GM18505 (cell line): ENCODE measurements around the gene CNTN1.

Experiments used
- ATAC-seq: cut with Tn5 transposase; IDR thresholded peaks from one replicate; pipeline ENCODE4 v1.9.1; 2021; ENCODE audit not compliant: unreplicated experiment
- POLR2A ChIP-seq: IDR thresholded peaks from 4 replicates; pipeline ENCODE4 v1.6.1; 2011; ENCODE audit warnings: borderline replicate concordance; ENCODE audit not compliant: insufficient read depth, insufficient read length; ENCODE audit errors: extremely low read depth

The CNTN1 gene

DNA sequence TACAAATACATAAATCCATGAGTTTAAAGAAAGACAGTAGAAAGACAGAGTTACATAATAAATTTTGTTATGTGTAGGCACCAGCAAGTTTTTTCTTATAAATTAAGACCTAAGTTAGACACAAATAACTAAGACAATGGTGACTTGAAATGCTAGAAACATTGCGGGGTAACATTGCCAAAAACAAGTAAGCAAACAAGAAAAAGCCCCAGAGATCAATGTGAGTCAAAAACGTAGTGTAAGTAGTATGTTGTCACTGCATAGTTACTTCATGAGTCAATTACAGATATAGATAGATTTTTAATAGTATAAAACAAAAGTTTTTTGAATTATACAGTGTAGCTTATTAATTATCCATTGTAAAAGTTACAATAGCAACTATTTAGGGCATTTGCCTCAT, 83.4 kb downstream of the CNTN1 start:
- ATAC-seq: no peak
- TF ChIP-seq POLR2A: no peak

DNA sequence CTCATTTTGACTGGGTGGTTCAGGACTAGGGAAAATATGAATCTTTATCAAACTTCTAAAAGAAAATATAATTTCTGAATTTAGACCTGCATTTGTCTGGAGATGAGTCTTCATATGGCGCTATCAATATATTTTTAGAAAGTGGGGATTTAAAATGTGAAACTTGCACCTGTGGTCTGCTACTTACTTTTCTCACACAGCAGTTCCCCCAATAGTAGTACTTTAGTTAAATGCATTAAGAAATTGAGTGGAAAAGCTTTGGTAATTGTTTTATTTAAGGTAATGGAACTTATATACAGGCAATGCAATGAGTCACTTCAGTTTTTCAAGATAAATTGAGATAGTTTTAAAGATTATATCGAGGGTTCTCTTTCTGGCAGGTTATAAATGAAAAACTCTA, 91.9 kb downstream of the CNTN1 start:
- ATAC-seq: no peak
- no peak for TF ChIP-seq POLR2A

DNA sequence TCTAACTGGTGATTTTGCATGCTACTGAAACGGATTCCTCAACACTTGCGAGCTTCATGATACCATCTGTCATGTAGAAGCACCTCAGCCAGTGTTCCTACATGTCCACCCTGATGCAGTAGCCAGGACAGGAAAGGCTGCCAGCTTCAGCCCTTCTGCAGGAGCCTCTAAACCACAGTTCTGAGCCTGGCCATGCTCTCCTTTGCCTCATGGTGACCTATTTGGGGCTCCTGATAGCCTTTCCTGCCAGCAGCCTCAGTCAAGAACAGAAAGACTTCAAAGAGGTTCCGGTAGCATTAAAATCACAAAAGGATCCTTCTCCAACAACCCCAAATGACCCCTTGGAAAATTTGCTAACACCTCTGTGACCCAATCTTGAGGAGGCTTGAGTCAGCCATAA, 96.0 kb downstream of the CNTN1 start:
- TF ChIP-seq POLR2A: no peak
- ATAC-seq: no peak

DNA sequence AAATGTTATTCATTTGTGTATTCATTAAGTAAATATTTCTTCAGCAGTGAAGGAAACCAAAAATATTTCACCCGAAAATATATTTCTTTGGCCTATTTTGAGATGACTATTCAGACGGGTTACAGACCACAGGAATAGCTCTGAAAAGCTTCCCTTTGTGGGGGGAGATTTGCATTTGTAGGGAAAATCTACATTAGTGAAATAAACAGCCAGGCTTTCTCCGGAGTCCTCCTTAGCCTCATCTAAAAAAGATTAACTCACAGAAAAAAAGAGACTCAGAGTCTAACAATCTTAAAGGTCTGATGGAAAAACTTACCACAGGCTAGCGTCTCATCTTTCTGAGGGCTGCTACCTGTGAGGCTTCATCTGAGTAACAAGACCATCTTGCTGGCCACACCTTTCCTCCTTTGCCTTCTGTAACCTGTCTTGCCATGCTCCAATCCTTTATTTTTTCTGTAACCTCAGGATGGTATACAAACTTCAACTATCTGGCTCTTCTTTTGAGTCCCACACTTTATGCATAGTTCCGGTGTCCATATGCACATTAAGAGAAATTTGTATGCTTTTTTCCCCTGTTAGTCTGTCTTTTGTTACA, 100.7 kb downstream of the CNTN1 start:
- TF ChIP-seq POLR2A: no peak
- no peak for ATAC-seq

DNA sequence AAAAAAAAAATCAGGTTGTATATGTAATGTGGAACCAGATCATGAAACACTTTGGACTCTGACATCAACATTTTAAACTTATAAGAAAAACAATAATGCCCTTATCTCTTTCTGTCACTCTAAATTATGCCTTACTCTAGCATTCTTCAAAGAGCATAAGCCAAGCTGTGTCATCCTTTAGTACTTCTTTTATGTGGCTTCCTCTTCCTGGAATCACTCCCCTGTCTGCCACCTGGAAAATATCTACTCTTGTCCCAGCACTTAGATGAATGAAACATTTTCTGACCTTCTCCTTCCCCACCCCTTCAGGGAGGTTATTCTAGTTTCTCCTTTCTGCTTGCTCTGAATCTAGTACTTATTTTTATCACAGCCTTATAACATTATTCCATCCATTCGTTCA, 101.2 kb downstream of the CNTN1 start:
- no peak for TF ChIP-seq POLR2A
- ATAC-seq: no peak

DNA sequence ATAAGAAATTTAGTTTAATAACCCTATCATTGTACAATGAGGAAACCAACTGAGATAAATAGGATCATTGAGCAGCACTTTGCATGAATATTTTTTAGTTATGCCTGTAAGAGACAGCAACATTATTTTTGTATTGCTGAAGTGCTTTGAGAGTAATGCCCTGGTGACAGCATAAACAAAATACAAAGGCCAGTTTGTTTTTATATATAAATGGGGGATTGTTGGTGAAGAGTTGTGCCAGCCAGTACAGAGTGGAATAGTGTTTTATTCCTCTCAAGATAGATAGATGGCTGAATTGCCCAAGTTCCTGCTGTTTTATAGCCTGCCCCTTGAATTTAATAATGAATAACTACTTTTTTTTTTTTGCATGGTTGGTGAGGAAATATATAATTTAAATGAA, 101.8 kb downstream of the CNTN1 start:
- TF ChIP-seq POLR2A: no peak
- no peak for ATAC-seq

DNA sequence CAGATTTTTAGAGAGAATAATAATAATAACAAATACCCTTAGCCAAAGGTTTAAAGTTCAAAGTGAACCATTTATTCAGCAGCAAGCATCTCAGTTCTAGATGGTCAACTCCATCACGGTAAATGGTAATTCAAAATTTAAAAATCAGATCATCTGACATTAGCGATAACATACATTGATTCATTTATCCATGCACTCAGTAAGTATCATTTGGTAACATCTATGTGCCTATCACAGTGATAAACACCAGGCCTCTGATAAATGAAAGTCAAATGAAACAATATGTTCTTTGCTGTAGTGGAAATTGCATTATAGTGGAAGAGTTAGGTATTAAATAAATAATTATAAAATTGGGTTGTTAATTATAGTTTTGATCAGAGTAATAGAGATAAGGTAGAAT, 108.8 kb downstream of the CNTN1 start:
- ATAC-seq: no peak
- no peak for TF ChIP-seq POLR2A

DNA sequence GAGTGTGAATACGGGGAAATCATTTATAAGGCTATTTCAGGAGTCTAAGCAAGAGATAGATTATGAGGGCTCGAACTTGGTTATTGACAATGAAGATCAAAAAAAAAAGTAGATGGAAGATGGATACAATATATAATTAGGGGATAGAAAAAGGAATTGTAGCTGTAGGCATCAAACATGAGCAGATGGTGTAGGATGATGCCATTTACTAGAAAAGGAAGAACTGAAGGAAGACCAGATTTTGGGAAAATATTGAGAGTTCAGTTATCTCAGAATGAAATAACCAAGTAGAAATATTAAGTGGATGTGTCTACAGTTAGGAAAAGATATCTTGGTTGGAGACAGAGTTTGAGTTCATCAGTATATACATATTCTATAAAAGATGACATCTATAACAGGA, 109.6 kb downstream of the CNTN1 start:
- TF ChIP-seq POLR2A: no peak

DNA sequence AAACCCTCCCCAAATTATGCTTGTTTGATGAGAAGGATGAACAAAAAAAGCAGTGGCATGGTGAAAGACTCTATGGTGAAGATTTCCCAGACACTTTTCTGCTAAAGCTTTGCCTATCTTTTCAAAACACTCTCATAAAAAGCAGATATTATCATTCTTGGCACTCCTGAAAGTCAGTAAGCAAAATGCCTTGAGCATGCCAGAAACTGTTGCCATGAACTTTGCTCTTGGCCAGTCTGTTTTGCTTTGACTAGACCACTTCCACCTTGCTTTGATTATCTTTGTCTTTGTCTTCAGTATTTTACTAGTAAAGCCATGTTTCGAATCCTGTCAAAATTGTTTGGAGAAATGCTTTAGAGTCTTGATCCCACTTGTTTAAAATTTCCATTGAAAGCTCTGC, 110.4 kb downstream of the CNTN1 start:
- no peak for TF ChIP-seq POLR2A
- no peak for ATAC-seq

More for the DNA sequence above, 109.6 kb downstream of the CNTN1 start:
- ATAC-seq: no peak

DNA sequence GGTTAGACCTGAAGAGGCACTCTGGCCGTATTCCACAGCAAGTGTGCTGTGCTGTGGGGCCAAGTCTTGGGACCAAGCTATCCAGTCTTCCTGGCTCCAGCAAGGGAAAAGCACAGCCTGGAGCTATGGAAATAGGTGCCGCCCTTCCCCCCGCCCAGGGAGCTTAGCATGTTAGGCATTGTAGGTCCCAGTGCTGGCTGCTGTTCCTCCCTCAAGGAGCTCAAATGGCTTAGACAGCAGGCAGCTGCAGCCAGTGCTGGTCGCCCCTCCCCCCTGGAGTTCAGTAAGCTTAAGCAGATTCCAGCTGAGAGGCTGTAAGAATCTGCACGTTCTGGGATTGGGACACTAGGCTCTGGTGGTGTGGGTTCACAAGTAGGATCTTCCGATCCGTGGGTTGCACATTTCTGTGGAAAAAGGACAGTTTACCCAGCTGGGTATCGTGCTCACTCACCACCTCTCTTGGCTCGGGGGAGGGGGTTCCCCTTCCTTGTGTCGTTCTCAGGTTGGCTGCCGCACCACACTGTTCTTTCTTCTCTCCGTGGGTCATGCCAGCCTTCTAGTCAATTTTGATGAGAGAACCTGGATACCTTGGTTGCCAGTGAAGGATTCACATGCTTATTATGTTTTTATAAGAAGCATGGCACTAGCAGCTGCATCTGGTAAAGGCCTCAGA, 127.3 kb downstream of the CNTN1 start:
- TF ChIP-seq POLR2A: no peak
- ATAC-seq: no peak

DNA sequence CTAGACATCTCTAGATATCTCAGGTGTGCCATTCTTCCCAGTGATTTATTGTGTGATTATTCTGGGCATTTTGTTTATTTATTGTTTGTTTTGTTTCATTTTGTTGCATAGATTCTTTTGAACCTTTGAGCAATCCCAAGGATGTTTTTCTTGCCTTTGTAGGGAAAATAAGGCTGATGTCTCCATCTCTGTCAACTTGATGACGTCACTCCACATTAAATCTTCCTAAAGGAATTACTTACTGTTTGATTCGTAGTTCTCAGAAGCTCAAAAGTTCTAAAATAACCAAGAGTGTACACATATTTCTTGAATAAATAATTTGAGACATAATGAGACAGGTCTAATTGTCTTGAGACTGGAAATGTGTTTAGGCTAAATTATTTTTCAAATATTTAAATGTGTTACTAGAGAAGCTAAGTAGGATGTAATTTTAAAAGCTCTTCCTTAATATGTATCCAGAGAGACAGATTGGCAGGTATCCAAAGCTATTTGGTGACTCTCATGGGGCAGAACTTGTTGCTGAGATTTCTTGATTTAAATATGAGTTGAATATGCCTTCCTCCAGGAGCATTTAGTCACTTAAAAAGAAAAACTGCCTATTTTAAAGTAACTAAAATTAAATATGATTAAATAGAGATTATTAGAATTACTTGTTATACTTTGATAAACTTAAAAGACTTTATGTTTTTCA, 128.7 kb downstream of the CNTN1 start:
- TF ChIP-seq POLR2A: no peak

DNA sequence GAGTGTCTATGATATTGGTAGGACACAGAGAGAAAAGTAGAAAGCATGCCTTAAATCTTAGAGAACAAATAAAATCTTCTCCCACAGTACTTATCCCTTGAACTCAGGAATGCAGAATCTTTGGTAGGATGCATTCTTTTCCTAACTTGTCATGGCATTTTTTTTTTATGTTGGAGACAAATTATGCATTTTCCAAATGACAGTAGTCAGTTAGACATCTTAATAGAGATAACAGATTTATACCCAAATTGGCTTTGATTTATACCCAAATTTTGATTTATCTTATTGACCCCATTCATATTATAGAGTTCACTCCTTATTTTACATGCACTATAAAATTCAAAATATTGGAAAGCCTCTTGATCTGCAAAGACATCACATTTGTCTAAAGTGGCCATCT, 132.9 kb downstream of the CNTN1 start:
- TF ChIP-seq POLR2A: no peak
- no peak for ATAC-seq

More for the DNA sequence above, 128.7 kb downstream of the CNTN1 start:
- no peak for ATAC-seq

DNA sequence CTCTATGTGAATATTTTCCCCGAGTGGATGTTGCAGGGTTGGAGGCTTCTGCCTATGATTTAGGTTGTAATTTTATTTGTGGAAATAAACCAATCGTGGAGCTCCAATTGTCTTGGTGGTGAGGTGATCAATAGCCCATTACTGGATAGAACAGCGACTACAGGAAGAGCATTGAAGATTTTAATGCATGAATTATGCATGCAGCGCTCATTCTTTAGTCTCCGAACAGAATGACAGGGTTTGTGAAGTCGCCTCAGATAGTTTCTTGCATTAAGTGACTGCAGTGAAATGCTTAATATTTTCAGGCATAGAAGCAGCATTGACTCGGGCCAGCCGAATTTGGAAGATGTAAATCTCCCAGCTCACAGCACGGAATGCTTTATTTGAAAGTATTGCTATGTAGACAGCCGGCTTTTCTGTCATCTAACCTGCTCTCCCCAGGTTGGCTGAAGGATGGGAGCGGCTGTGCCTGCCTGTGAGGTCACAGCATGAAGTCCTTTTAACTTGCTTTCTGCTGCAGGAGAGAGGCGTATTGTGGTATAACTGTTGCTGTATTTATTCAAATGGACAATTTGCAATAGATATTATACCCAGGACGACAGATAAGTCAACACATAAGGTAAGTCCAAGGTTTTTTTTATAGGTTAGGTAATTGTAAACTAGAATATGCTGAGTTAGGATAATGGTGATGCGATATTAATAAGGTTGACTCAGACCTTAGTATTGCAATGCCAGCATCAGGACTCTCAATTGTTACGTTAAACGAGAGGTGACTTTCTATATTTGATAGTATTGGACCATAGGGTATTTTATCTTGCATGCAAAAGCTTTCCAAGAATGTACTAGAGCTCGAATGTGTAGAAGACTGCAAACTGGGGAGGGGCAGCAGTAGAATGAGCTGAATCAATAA, 135.7 kb downstream of the CNTN1 start:
- ATAC-seq: no peak
- TF ChIP-seq POLR2A: no peak

DNA sequence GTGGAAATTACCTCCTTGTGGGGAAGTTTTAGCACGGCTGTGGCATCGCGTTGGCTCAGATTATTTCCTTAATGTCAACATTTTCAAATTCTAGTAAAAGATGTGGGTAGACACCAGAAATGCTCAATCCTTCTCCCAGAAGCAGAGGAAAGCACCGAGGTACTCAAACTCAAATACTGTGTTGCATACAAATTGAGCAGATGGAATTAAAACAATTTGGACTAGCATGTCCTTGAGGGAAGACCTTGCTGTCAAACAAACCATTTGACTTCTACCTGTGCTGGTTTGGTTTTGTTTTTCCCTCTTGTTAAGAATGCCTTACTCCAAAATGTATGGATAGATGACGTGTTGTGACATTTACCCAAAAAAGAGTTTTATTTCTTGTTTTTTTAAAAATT, 136.4 kb downstream of the CNTN1 start:
- no peak for ATAC-seq
- TF ChIP-seq POLR2A: no peak

DNA sequence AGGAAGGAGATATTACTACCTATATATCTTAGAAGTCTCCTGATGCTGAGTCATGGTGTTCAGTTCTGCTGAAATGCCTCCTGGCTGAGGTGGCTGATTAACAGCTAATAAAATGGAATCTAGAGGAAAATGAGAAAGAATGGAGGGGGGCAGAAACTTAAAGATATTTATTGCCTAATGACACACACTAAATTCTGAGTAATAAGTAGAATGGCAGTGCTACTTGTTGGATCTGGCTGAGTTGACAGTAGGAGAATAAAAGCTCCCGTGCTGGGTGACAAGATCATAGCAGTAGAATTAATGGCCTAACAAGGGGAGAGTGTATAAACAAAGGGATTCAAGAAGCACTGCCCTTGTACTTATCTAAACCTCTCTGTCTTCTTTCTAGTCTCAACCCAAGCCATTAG, 137.5 kb downstream of the CNTN1 start:
- ATAC-seq: no peak
- no peak for TF ChIP-seq POLR2A
